HL-60 (cell line): ENCODE results near the gene MYO1E.

ENCODE experiments used
- DNase-seq, 2 experiments: peaks; one replicate each; pipeline ENCODE4 v3.0.0-alpha.2; 2010 to 2020; ENCODE audit warnings: low read depth in 1 of 2, low spot score in 1 of 2
- H3K27ac ChIP-seq: fragments of 250-450 bp; sonication (Bioruptor Pico); replicated peaks from 2 replicates; pipeline ENCODE4 v1.5.1; 2020; ENCODE audit warnings: mild to moderate bottlenecking, moderate library complexity
- H3K27me3 ChIP-seq: fragments of 250-450 bp; sonication (Bioruptor Pico); 2 replicates; pipeline ENCODE4 v1.5.1; 2021; ENCODE audit warnings: mild to moderate bottlenecking, moderate library complexity; ENCODE audit not compliant: insufficient read depth, poor library complexity, severe bottlenecking
- H3K4me3 ChIP-seq: replicated peaks from 2 replicates; pipeline ENCODE4 v1.5.1; 2011; ENCODE audit warnings: mild to moderate bottlenecking, control low read depth, low read length; ENCODE audit not compliant: insufficient read depth
- CTCF ChIP-seq: IDR thresholded peaks from one replicate; pipeline ENCODE4 v1.5.1; 2011; ENCODE audit warnings: low read length, control low read depth, inconsistent platforms; ENCODE audit not compliant: insufficient read depth
- GABPA ChIP-seq: IDR thresholded peaks from 2 replicates; pipeline ENCODE4 v1.6.1; 2012; ENCODE audit warnings: low read depth
- POLR2AphosphoS5 ChIP-seq: IDR thresholded peaks from 2 replicates; pipeline ENCODE4 v1.6.1; 2012; ENCODE audit warnings: low read depth
- REST ChIP-seq: IDR thresholded peaks from 2 replicates; pipeline ENCODE4 v1.6.1; 2012; ENCODE audit warnings: low read depth; ENCODE audit not compliant: insufficient replicate concordance
- SPI1 ChIP-seq: IDR thresholded peaks from 2 replicates; pipeline ENCODE4 v1.6.1; 2012; ENCODE audit warnings: low read depth, mild to moderate bottlenecking, borderline replicate concordance

MYO1E gene

GRCh38 chr15:59344311-59344710 is 28.4 kb downstream of the MYO1E start:
- Histone ChIP-seq H3K27ac (no peak overlapping the region), H3K4me3 (no peak overlapping the region), H3K27me3 (peaks cover 2% of the 10 kb centered on the region)
- no peak for DNase-seq
- TF ChIP-seq SPI1, result no peak
- no peak for TF ChIP-seq GABPA
- no peak for TF ChIP-seq POLR2AphosphoS5
- TF ChIP-seq CTCF, result no peak
- no peak for TF ChIP-seq REST

- no peak overlapping the region for H3K27ac ChIP-seq
- no peak for DNase-seq
- no peak overlapping the region for H3K4me3 ChIP-seq
- TF ChIP-seq GABPA, result no peak
- no peak for TF ChIP-seq CTCF
- TF ChIP-seq REST, result no peak
- no peak for TF ChIP-seq SPI1
- TF ChIP-seq POLR2AphosphoS5, result no peak
- no peaks in the 10 kb centered on the region for H3K27me3 ChIP-seq
Measured at GRCh38 chr15:59340325-59340724, 32.3 kb downstream of the MYO1E start.

DNA sequence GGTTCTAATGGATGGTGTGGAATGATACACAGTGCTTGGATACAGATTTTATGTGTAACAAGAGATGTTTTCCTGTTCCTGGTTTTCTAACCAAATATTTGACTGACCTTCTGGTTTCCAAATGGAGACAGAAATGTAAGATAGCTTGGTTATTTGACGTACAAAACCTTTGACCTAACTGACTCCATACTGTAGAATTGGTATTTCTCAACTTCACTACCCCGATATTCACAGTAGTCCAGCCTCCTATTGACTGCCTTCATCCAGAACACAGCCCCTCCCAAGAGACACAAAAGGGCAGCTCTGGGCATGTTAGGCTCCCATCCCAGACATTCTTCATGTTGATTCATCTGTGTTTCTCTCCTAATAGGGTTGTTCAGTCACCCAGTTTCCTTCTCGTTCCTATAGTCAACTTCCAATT is 33.4 kb downstream of the MYO1E start:
- no peak for TF ChIP-seq CTCF
- no peak for TF ChIP-seq POLR2AphosphoS5
- no peak for TF ChIP-seq REST
- TF ChIP-seq SPI1, result no peak
- TF ChIP-seq GABPA, result no peak
- Histone ChIP-seq H3K27ac (no peak overlapping the region), H3K4me3 (no peak overlapping the region), H3K27me3 (no peaks in the 10 kb centered on the region)
- no peak for DNase-seq
